ENCODE measurements around the gene BAK1. TPM values are rescaled to one million over a fixed set of nuclear protein-coding genes. Genes with fewer than 3 reads are reported as not detected.
A peak's percentile ranks its signal among the peaks of the same experiment; 100 is the strongest.

Gene BAK1
- total and polyA plus RNA-seq, 2 of the 4 experiments (the other 2 are of a cell fraction): 12.0 to 19.0 TPM

DNA sequence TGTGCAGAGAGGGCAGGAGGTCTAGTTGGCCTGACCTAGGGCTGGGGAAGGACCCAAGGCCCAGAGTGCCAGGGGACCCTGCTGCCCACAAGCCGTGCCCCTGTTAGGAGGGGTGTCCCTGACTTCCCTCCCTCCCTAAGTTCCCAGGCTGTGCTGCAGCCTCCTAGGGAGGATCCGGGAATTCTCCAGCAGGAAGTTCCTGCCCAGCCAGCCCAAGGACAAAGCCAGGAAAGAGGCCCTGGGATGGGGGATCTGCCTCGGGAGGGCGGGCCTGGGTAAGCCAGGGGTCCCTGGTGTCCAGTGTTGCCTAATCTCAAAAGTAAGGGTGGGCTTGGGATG, 9.3 kb upstream of the BAK1 start (continued):
- no peak for TF ChIP-seq SMC3 (IDR thresholded peaks at IDR 0.05; ENCODE audit: low read depth, low read length)
- TF ChIP-seq MAFK (IDR thresholded peaks at IDR 0.05; ENCODE audit: low read depth, low read length): no peak
- TF ChIP-seq BHLHE40 (IDR thresholded peaks at IDR 0.05; ENCODE audit: low read depth, low read length): no peak

DNA sequence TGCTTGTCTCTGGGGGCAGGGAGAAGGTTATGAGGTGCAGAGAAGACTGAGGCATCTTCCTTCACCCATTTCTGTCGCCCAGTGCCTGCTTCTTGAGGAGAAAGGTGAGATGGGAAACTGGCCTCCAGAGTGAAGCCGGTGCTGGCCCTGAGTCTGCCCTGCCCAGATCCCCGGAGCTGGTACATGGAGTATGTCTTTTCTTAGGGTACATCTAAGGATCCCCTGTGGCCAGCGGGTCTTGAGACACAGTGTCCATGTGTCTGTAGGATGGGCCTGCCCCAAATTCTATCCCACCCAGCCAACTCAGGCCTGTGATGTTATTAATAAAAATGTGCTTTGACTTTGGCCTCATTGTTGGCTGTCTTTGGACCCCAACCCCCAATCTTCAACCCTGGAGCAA, 8.8 kb upstream of the BAK1 start:
- Histone ChIP-seq H4K8ac (ENCODE audit: low read depth in 2 of 2, low read length in 2 of 2) (no peak overlapping the region), H3K9me3 (ENCODE audit: control insufficient read depth, insufficient read depth, low read length) (no peaks in the 10 kb centered on the region), H3K4ac (ENCODE audit: low read depth, low read length) (no peak overlapping the region), H4K20me1 (ENCODE audit: insufficient read depth, low read length) (no peaks in the 10 kb centered on the region), H2BK15ac (ENCODE audit: low read depth, low read length) (no peak overlapping the region), H3K23ac (ENCODE audit: low read depth, low read length) (no peak overlapping the region; the same call in 1 of the 2 replicates), H3K14ac (replicated peaks; ENCODE audit: low read depth, low read length) (no peak overlapping the region), H2BK120ac (ENCODE audit: low read depth, low read length) (peak overlapping the region; percentile 95; the same call in 1 of the 2 replicates), H2AK5ac (ENCODE audit: low read depth, low read length) (0 out of 2 replicates have a peak overlapping the region, but pooled peaks have one; percentile 47), H4K5ac (ENCODE audit: low read depth, low read length) (no peak overlapping the region), H3K9ac (ENCODE audit: low read depth, low read length) (no peak overlapping the region), H3K4me1 (ENCODE audit: control insufficient read depth, insufficient read depth, low read length) (peaks cover 15% of the 10 kb centered on the region), H3K79me1 (ENCODE audit: low read depth in 1 of 2, low read length in 2 of 2) (no peaks in the 10 kb centered on the region), H2BK20ac (ENCODE audit: low read depth, low read length) (peak overlapping the region; percentile 35; the same call in 1 of the 2 replicates), H3K27ac (ENCODE audit: insufficient read depth, low read length) (no peak overlapping the region), H2AFZ (replicated peaks; ENCODE audit: low read length, poor library complexity) (peak overlapping the region; percentile 96), H3K56ac (ENCODE audit: extremely low read depth, insufficient read depth, low read length) (no peak overlapping the region), H3K27me3 (ENCODE audit: control insufficient read depth, insufficient read depth, low read length) (no peaks in the 10 kb centered on the region), H3K18ac (ENCODE audit: low read depth, low read length) (no peak overlapping the region), H2BK5ac (ENCODE audit: low read depth, low read length, poor library complexity, severe bottlenecking) (no peak overlapping the region), H4K91ac (ENCODE audit: insufficient read depth, low read depth, low read length) (no peak overlapping the region), H3K4me2 (ENCODE audit: low read depth, low read length) (no peak overlapping the region), H3K36me3 (ENCODE audit: control insufficient read depth, insufficient read depth, low read length) (no peaks in the 10 kb centered on the region), H3K4me3 (ENCODE audit: insufficient read depth, low read depth, low read length) (no peak overlapping the region), H2AK9ac (replicated peaks; ENCODE audit: low read depth, low read length, poor library complexity) (peak overlapping the region; percentile 43), H3K9me1 (ENCODE audit: insufficient read depth, low read length) (peaks cover 14% of the 10 kb centered on the region)
- BruUV-seq (replicated peaks): no TSS peak
- no peak for ATAC-seq (ENCODE audit: low read depth)
- in situ Hi-C loops (cut with MboI; ENCODE audit: low sequenced_read_pairs): loop anchor here (5.0 to 10.0 kb wide), 3 partner anchors 113 to 566 kb away; no protein-coding TSS in a partner anchor
- dilution Hi-C loops (cut with HindIII; ENCODE audit: low sequenced_read_pairs, unreplicated experiment): no loop called here
- 100% methylated on average over 2 of the region's 4 CpGs; no CpG with 5 or more reads in 1 of the 2 experiments for WGBS, 2 experiments (ENCODE audit: extremely low coverage in 2 of 2, insufficient read length in 1 of 2)
- ChIA-PET POLR2A (ENCODE audit: unreplicated experiment) (no interaction called here), CTCF (interaction anchor here (0.6 kb wide), 1 partner anchor 55 kb away, joined by 3 read pairs; no protein-coding TSS in a partner anchor)
- DNase-seq: no peak
- intact Hi-C loops (cut with micrococcal nuclease): loop anchor here (1.0 to 5.0 kb wide), 5 partner anchors 84 to 566 kb away; no protein-coding TSS in a partner anchor
- TF ChIP-seq, protein P1, sequence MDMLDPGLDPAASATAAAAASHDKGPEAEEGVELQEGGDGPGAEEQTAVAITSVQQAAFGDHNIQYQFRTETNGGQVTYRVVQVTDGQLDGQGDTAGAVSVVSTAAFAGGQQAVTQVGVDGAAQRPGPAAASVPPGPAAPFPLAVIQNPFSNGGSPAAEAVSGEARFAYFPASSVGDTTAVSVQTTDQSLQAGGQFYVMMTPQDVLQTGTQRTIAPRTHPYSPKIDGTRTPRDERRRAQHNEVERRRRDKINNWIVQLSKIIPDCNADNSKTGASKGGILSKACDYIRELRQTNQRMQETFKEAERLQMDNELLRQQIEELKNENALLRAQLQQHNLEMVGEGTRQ (IDR thresholded peaks at IDR 0.05; ENCODE audit: low read depth, low read length): no peak
- no peak for TF ChIP-seq CEBPB (IDR thresholded peaks at IDR 0.05; ENCODE audit: low read depth, low read length)
- no peak for TF ChIP-seq MXI1 (IDR thresholded peaks at IDR 0.05; ENCODE audit: borderline replicate concordance, low read depth, low read length)
- TF ChIP-seq SMC3 (IDR thresholded peaks at IDR 0.05; ENCODE audit: low read depth, low read length): no peak
- TF ChIP-seq NFE2L2 (IDR thresholded peaks at IDR 0.05; ENCODE audit: low read depth, low read length): no peak
- no peak for TF ChIP-seq FOS (IDR thresholded peaks at IDR 0.05; ENCODE audit: low read depth, low read length)
- TF ChIP-seq RAD21 (IDR thresholded peaks at IDR 0.05; ENCODE audit: low read length): no peak
- TF ChIP-seq CHD1 (IDR thresholded peaks at IDR 0.05; ENCODE audit: low read depth, low read length): no peak
- no peak for TF ChIP-seq BHLHE40 (IDR thresholded peaks at IDR 0.05; ENCODE audit: low read depth, low read length)
- TF ChIP-seq RFX5 (IDR thresholded peaks at IDR 0.05; ENCODE audit: low read depth, low read length): no peak
- no peak for TF ChIP-seq MAZ (IDR thresholded peaks at IDR 0.05; ENCODE audit: borderline replicate concordance, low read depth, low read length)
- no peak for TF ChIP-seq POLR2A (IDR thresholded peaks at IDR 0.05; ENCODE audit: low read depth, low read length)
- TF ChIP-seq, protein P2, sequence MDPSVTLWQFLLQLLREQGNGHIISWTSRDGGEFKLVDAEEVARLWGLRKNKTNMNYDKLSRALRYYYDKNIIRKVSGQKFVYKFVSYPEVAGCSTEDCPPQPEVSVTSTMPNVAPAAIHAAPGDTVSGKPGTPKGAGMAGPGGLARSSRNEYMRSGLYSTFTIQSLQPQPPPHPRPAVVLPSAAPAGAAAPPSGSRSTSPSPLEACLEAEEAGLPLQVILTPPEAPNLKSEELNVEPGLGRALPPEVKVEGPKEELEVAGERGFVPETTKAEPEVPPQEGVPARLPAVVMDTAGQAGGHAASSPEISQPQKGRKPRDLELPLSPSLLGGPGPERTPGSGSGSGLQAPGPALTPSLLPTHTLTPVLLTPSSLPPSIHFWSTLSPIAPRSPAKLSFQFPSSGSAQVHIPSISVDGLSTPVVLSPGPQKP (IDR thresholded peaks at IDR 0.05; ENCODE audit: borderline replicate concordance, low read depth, low read length): no peak
- no peak for TF ChIP-seq MAFK (IDR thresholded peaks at IDR 0.05; ENCODE audit: low read depth, low read length)
